HepG2 (cell line): ENCODE measurements around the gene FBRSL1. TPM values are rescaled to one million over a fixed set of nuclear protein-coding genes. Genes with fewer than 3 reads are reported as not detected.

Experiments
- ATAC-seq: fragments of 200-7000 bp; cut with Tn5 transposase; 3 replicates; pipeline ENCODE4 v1.9.1; 2020; ENCODE audit warnings: mild to moderate bottlenecking, moderate library complexity
- BruUV-seq: library from RNA; stranded (reverse); fragments of 400-500 nt; replicated peaks from 2 replicates; lab custom pipeline; 2021; lab: Mats Ljungman, UMichigan
- CTCF ChIA-PET: fragments of 300-600 bp; formaldehyde crosslinking; extraction: SDS; loops from one replicate; lab custom pipeline; 2021; ENCODE audit warnings: low total read pairs, inconsistent platforms, low intra/inter-chr PET ratio; lab: Yijun Ruan, JAX
- POLR2A ChIA-PET: fragments of 350-600 bp; sonication (Branson Sonifier 250); formaldehyde crosslinking; loops from one replicate; lab custom pipeline; 2020; ENCODE audit warnings: antibody characterized with exemption, inconsistent platforms; lab: Yijun Ruan, JAX
- DNase-seq: peaks from one replicate; pipeline ENCODE4 v3.0.0-alpha.2; 2015; ENCODE audit warnings: low spot score
- FAIRE-seq: peaks from 3 replicates; lab custom pipeline; 2011; peaks lifted over from hg19 to GRCh38; lab: Jason Lieb, UNC
- H2AFZ ChIP-seq: one replicate; pipeline ENCODE4 v1.6.1; 2011; ENCODE audit warnings: low read length, inconsistent platforms
- H3K27ac ChIP-seq: fragments of 300-600 bp; 3 replicates; pipeline ENCODE4 v1.8.0; 2011; ENCODE audit warnings: mixed run types, mild to moderate bottlenecking, mixed read lengths, low read length, inconsistent platforms; ENCODE audit not compliant: insufficient read depth; ENCODE audit errors: extremely low read length
- H3K27me3 ChIP-seq, 2 experiments: fragments of 200-600 bp in 1 of 2; 2 replicates in 1 of 2; 3 replicates in 1 of 2; pipeline versions ENCODE4 v1.6.0 to v1.8.0; 2011; ENCODE audit warnings: low read length in 2 of 2, mild to moderate bottlenecking in 2 of 2, moderate library complexity in 2 of 2, inconsistent platforms in 1 of 2; ENCODE audit not compliant: insufficient read depth in 2 of 2, control insufficient read depth in 1 of 2
- H3K36me3 ChIP-seq, 2 experiments: fragments of 200-600 bp in 1 of 2; replicated peaks in 1 of 2; 2 replicates in 1 of 2; 3 replicates in 1 of 2; pipeline versions ENCODE4 v1.5.1 to v1.8.0; 2011; ENCODE audit warnings: low read length in 2 of 2, inconsistent platforms in 1 of 2; ENCODE audit not compliant: insufficient read depth in 2 of 2, control insufficient read depth in 1 of 2
- H3K4me1 ChIP-seq: 2 replicates; pipeline ENCODE4 v1.5.1; 2012; ENCODE audit warnings: low read length, inconsistent platforms; ENCODE audit not compliant: insufficient read depth
- H3K4me2 ChIP-seq: 2 replicates; pipeline ENCODE4 v1.6.0; 2011; ENCODE audit warnings: low read depth, low read length, inconsistent platforms
- H3K4me3 ChIP-seq, 3 experiments: fragments of 200-600 bp in 1 of 3; sonication (generic), shearing (Covaris generic) in 1 of 3; replicated peaks in 1 of 3; 2 replicates each; pipeline ENCODE4 v1.5.1; 2011 to 2016; ENCODE audit warnings: low read length in 3 of 3, inconsistent platforms in 2 of 3, low read depth in 2 of 3, mild to moderate bottlenecking in 2 of 3, control low read depth in 1 of 3, mixed read lengths in 1 of 3; ENCODE audit not compliant: insufficient read depth in 1 of 3
- H3K79me2 ChIP-seq: one replicate; pipeline ENCODE4 v1.6.1; 2011; ENCODE audit warnings: low read length, inconsistent platforms; ENCODE audit not compliant: insufficient read depth
- H3K9ac ChIP-seq: 2 replicates; pipeline ENCODE4 v1.6.0; 2011; ENCODE audit warnings: mild to moderate bottlenecking, low read depth, low read length, inconsistent platforms; ENCODE audit not compliant: insufficient read depth
- H3K9me3 ChIP-seq: 2 replicates; pipeline ENCODE4 v1.5.1; 2012; ENCODE audit warnings: mild to moderate bottlenecking, low read length
- H4K20me1 ChIP-seq: 2 replicates; pipeline ENCODE4 v1.6.0; 2011; ENCODE audit warnings: inconsistent platforms, mild to moderate bottlenecking, low read length, moderate library complexity; ENCODE audit not compliant: insufficient read depth
- EEA1 ChIP-seq: sonication (generic); formaldehyde crosslinking; IDR thresholded peaks from 2 replicates; pipeline ENCODE4 v1.5.1; 2020; ENCODE audit warnings: mild to moderate bottlenecking, missing genetic modification reagents, borderline replicate concordance
- TFAP4 ChIP-seq: sonication (generic); IDR thresholded peaks from 2 replicates; pipeline ENCODE4 v1.6.1; 2016; ENCODE audit warnings: low read depth, borderline replicate concordance
- ZBTB20 ChIP-seq: sonication (generic); formaldehyde crosslinking; IDR thresholded peaks from 2 replicates; pipeline ENCODE4 v1.8.1; 2023; ENCODE audit warnings: missing genetic modification reagents, low read depth, mild to moderate bottlenecking, borderline replicate concordance
- ZBTB46 ChIP-seq: sonication (generic); formaldehyde crosslinking; IDR thresholded peaks from 2 replicates; pipeline ENCODE4 v1.4.0; 2020; ENCODE audit warnings: mild to moderate bottlenecking, missing genetic modification reagents, borderline replicate concordance
- ZSCAN25 ChIP-seq: sonication (generic); formaldehyde crosslinking; IDR thresholded peaks from 2 replicates; pipeline ENCODE4 v1.8.0; 2022; ENCODE audit warnings: mild to moderate bottlenecking, missing genetic modification reagents
- WGBS: methylation state at CpG from one replicate; pipeline ENCODE4 v1.1.6; 2017; ENCODE audit warnings: low lambda C conversion rate; 5-methylcytosine and 5-hydroxymethylcytosine counted together
- in situ Hi-C: cut with HindIII; loops from 2 replicates; pipeline ENCODE4 v1.10.0; 2017; ENCODE audit warnings: low pct_unique_long_range_greater_than_20kb; ENCODE audit not compliant: extremely low pct_ligation_motif_present
- intact Hi-C: fragments of 100-400 bp; cut with micrococcal nuclease; formaldehyde crosslinking; loops from one replicate; pipeline ENCODE4 v1.10.0; 2022; ENCODE audit not compliant: unreplicated experiment
- polyA plus RNA-seq, 8 experiments: library from polyadenylated mRNA; depleted of rRNA in 3 of 8; stranded (reverse) in 7 of 8; unstranded in 1 of 8; fragments of >200 nt; fragmentation: Illumina TruSeq in 4 of 8; extraction: Trizol in 4 of 8; gene quantifications; 2 replicates each; pipeline versions ENCODE4 v1.2.1 to v1.2.3, GENCODE V29; 2011 to 2016; ENCODE audit warnings: low read depth in 4 of 8, missing spikeins in 1 of 8, mixed read lengths in 1 of 8; ENCODE audit not compliant: insufficient read depth in 1 of 8
- total RNA-seq, 5 experiments: library from RNA; depleted of rRNA; stranded (reverse); fragments of >200 nt; fragmentation: Illumina TruSeq; extraction: Trizol; gene quantifications; 2 replicates each; pipeline ENCODE4 v1.2.3, GENCODE V29; 2016; ENCODE audit warnings: low read depth in 1 of 5

FBRSL1 gene
- total and polyA plus RNA-seq, 2 of the 13 experiments (the other 11 are each of a cell fraction or from before 2014, with no cell fraction given) = 3.6 to 7.9 TPM

GRCh38 chr12:132472386-132472785 is 17.6 kb upstream of the FBRSL1 start:
- CTCF ChIA-PET = no interaction called here
- Histone ChIP-seq H3K4me2 (no peak overlapping the region), H3K27me3 (peaks cover 2 to 24% of the 10 kb centered on the region in 2 experiments; a peak in 3 of 5 replicates), H4K20me1 (no peaks in the 10 kb centered on the region), H3K9me3 (no peaks in the 10 kb centered on the region), H3K27ac (no peak overlapping the region), H3K9ac (no peak overlapping the region), H3K4me1 (peaks cover 22% of the 10 kb centered on the region), H3K4me3 (no peak overlapping the region), H3K79me2 (no peaks in the 10 kb centered on the region), H2AFZ (no peak overlapping the region), H3K36me3 (no peaks in the 10 kb centered on the region)
- POLR2A ChIA-PET = no interaction called here
- ATAC-seq (no peak), DNase-seq (no peak), FAIRE-seq (no peak)
- intact Hi-C loops = loop anchor here (10.0 kb wide), 1 partner anchor 48 kb away; no protein-coding TSS in a partner anchor
- in situ Hi-C loops = no loop called here
- WGBS = 79% methylated on average over 6 of the region's 15 CpGs
- no peak for TF ChIP-seq ZBTB20 (CRISPR knock-in tag)
- no peak for TF ChIP-seq ZBTB46
- no peak for TF ChIP-seq EEA1 (CRISPR knock-in tag)
- no peak for TF ChIP-seq TFAP4
- TF ChIP-seq ZSCAN25 = peak; percentile 38; the same call in 1 of the 2 replicates
- BruUV-seq = no TSS peak
